Suprapubic skin (tissue), 4 donors: Measurements from ENCODE around the gene BMF.

Experiments
- EP300 ChIP-seq: sonication (generic); formaldehyde crosslinking; IDR thresholded peaks from one replicate; pipeline ENCODE4 v1.6.1; 2017; ENCODE audit warnings: antibody characterized with exemption
- POLR2AphosphoS5 ChIP-seq, 3 donors: sonication (generic); formaldehyde crosslinking; IDR thresholded peaks; one replicate each; pipeline ENCODE4 v1.6.1; 2017; ENCODE audit warnings: antibody characterized with exemption in 3 of 3
- TF ChIP-seq, protein P1 (sequence below), 2 donors: fragments of 200-600 bp in 1 of 2; fragments of 450-650 bp in 1 of 2; sonication (generic) in 1 of 2; IDR thresholded peaks; one replicate each; pipeline ENCODE4 v1.5.1; 2016 to 2019; ENCODE audit warnings: antibody characterized with exemption in 2 of 2, mild to moderate bottlenecking in 1 of 2, moderate library complexity in 1 of 2

DNA sequence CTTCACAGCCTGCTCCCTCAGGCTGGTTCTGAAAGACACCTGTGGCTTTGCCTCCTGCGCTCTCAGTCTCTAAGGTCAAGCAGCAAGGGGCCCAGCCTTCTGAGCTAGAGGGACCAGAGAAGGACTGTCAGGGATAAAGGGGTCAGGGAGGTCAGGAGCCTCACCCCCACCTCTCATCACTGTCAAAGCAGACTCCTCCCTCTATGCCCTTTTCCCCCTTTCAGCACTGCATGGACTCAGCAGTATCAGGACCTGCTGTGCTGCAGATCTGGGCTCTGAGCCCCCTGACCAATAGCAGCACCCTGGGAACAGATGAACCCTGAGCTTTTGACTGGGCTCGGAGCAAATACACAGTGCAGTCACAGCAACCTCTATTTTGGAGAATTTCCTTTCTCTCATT lies 3.2 kb upstream of the BMF start:
- TF ChIP-seq POLR2AphosphoS5 (IDR thresholded peaks at IDR 0.05) (no peak), EP300 (no peak)
- TF ChIP-seq, protein P1, sequence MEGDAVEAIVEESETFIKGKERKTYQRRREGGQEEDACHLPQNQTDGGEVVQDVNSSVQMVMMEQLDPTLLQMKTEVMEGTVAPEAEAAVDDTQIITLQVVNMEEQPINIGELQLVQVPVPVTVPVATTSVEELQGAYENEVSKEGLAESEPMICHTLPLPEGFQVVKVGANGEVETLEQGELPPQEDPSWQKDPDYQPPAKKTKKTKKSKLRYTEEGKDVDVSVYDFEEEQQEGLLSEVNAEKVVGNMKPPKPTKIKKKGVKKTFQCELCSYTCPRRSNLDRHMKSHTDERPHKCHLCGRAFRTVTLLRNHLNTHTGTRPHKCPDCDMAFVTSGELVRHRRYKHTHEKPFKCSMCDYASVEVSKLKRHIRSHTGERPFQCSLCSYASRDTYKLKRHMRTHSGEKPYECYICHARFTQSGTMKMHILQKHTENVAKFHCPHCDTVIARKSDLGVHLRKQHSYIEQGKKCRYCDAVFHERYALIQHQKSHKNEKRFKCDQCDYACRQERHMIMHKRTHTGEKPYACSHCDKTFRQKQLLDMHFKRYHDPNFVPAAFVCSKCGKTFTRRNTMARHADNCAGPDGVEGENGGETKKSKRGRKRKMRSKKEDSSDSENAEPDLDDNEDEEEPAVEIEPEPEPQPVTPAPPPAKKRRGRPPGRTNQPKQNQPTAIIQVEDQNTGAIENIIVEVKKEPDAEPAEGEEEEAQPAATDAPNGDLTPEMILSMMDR (IDR thresholded peaks at IDR 0.05) = no peak
